GM19438 (cell line): ENCODE measurements around the gene HDAC7.

Experiments used
- ATAC-seq: cut with Tn5 transposase; IDR thresholded peaks from one replicate; pipeline ENCODE4 v1.9.1; 2021; ENCODE audit warnings: low read depth; ENCODE audit not compliant: unreplicated experiment

HDAC7 gene

GRCh38 chr12:47819896-47820630, at the start of gene HDAC7:
HDAC7 (minus strand) TSS chr12:47819903; CDS start chr12:47819785, 118 bp downstream.
- ATAC-seq: peak; percentile 36

DNA sequence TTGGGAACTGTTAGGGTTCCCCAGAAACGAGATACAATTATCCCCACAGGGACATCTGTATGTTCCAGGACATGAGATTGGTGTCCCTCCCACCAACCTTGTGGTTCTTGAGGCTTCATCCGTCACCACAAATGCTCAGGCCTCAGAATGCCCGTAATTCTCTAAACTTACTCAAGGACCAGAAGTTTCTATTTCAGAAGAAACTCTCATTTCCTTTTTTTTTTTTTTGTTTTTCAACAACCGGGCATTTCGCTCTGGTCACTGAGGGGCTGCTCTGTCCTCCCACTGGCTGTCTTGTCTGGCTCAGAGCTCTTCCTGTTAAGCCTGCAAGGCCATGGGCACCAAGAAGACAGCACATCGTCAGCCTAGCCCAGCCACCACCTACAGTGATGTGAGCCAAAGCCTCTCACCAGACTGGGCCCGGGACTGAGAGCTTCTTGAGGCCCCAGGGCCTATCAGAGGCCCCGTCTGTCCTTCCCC, 48.9 kb upstream of the HDAC7 start:
- ATAC-seq: peak; percentile 75

GRCh38 chr12:47868041-47868440, 48.3 kb upstream of the HDAC7 start:
- peak; percentile 16 for ATAC-seq

GRCh38 chr12:47867495-47867941, 47.8 kb upstream of the HDAC7 start:
- no peak for ATAC-seq

DNA sequence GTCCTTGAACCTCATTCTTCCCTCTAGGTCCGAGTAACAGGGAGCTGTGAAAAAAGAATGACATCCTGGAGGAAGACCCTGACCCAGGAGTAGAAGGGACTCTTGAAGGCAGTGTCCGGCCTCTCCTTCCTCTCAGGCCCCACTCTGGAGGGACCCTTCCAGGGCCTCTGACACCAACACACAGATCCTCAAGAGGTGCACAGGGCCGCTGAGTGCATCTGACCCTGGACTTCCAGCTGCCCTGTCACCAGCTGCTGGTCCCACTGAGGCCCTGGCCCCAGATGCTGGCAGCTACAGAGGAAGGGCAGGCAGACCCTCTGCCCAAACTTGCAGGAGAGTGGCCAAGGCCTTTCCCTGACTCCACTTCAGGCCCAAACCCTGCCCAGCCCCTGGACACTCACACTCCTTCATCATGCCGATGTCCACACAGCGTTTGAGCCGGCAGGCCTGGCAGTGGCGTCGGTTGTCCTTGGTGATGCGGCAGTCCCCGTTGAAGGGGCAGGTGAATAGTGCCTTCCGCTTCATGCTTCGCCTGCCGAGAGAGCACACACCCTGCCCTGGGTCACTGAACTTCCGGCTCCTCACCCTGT, 45.0 kb upstream of the HDAC7 start:
- ATAC-seq: no peak

DNA sequence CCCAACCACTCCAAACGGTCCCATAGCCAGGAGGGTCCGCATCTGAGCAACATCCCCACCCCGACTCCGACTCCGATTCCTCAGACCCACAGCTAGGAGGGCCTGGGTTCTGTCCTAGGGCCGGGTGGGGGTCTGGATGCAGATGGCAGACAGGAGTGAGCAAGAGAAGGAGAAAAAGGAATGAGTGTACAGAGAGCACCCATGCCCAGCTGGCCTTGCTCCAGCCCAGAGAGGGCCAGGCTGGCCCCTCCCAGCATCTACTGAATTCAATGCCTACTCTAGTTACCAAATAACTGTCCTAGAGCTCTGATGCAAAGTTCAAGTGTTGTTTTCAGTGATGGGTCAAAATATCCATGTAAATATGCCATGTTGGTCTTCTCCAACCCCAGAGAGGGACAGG, 44.3 kb upstream of the HDAC7 start:
- no peak for ATAC-seq

DNA sequence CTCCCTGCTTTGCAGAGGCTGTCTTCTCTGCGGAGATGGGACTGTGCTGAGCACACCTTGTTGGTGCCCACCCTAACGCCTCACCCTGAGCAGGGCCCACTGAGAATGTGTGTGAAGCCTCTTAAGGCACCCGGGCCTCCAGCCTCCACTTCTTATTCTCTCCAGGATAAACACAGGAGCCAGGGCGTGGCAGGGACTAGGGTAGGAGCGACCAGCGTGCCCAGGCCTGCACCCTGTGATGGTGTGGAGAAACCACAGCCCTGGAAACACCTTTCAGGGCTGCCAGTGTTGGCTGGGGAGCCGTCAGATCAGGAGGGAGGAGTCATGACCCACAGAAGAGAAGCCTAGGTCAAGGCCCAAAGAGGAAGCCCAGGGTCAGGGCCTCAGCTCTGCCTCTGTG, 43.8 kb upstream of the HDAC7 start:
- no peak for ATAC-seq

GRCh38 chr12:47862881-47863280, 43.2 kb upstream of the HDAC7 start:
- no peak for ATAC-seq

DNA sequence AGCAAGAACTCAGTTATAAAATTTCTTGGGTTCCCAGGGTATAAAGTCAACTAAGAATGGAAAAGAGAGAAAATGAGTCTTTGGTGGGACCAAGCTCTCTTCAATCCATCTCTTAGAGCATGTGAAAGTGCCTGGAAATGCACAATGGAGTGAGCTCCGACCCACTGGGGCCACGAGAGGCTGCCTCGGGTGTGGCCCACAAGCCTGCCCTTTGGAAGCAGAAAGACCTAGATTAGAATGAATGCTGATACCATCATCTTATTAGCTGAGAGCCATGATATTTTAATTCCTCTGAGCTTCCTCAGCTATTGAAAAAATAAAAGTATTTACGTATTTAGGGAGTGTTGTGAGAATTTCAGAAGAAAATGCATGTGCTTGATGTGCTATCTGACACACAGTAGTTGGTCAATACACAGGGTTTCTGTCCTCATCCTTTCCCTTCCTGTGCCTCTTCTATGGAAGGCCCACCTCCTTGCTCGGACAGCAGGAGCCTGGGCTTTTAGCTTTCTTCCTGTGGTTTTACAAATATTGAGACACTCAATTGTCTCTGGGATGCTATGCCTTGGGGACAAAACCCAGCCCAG, 42.6 kb upstream of the HDAC7 start:
- ATAC-seq: no peak

- ATAC-seq: no peak
Observed at GRCh38 chr12:47860873-47861272, 41.2 kb upstream of the HDAC7 start.

- ATAC-seq: no peak
Observed at GRCh38 chr12:47860279-47860841, 40.7 kb upstream of the HDAC7 start.

GRCh38 chr12:47858511-47859266, 39.0 kb upstream of the HDAC7 start:
- no peak for ATAC-seq

DNA sequence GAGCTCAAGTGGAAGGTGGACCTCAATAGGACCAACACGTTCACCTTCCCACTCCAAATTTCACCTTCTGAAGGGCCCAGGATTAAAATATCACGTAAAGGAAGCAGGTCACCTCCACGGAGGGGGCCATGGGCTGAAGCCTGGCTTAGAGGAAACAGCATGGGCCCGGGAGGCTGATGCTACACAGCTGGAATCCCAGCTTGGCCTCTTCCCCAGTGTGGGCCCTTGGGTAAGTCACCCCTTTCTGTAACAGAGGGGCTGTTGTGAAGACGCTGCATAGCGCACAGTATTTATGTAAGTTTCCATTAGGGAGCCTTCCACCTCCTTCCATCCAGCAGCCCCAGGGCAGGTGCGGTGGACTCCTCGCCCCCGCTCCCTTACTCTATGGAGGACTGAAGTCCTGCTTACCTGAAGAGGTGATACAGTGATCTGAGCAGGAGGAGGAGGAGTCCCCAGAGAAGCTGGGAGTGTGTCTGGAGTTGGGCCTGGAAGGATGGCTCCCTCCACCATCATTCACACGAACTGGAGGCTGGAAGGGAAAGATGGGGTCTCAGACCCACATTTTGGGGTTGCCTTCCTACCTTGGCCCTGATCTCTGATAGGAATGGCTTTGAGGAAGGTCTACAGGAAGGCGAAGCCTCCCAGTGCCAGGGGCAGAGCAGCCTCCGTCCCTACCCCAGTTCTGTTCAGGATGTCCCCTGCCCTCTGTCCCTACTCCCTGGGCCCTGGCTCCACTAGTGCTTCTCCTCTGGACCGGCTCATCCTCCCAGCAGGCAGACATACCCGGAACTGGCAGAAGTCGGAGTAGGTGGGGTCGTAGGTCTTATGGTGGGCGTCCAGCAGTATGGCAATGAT, 37.2 kb upstream of the HDAC7 start:
- ATAC-seq: no peak

- ATAC-seq: no peak
Observed at GRCh38 chr12:47856094-47856493, 36.4 kb upstream of the HDAC7 start.

- no peak for ATAC-seq
Observed at GRCh38 chr12:47855502-47855901, 35.8 kb upstream of the HDAC7 start.

GRCh38 chr12:47854531-47854930, 34.8 kb upstream of the HDAC7 start:
- ATAC-seq: no peak

GRCh38 chr12:47852096-47852571, 32.4 kb upstream of the HDAC7 start:
- no peak for ATAC-seq

DNA sequence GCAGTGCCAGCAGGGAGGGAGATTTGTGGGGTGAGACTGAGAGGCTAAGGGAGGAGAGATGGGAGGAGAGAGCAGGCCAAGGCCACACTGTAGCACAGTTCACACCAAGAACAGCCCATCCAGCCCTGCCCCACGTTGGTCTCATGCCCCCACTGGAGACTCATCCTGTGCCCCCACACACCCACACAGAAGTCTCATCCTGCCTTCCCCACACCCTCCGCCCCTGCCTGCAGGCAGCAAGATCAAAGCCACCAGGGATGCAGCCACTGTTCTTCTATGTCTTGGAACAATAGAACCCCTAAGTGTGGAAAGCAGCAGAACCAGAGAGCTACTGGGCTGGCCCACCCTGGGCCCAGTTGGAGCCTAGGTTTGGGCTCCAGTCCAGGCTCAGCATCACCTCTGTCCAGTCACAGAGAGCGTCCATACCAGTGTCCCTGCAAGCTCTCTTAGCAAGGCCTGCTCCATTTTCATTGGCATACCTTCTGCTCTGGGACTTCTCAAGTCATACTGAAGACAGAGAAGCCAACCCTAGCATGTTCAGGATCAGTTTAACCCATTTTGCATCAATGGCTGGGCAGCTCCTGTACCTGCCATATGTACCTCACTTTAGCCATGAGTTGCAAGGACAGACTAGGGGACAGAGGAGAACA, 31.7 kb upstream of the HDAC7 start:
- no peak for ATAC-seq
